GM12878 (cell line): ENCODE measurements around the gene FREY1. TPM values are rescaled to one million over a fixed set of nuclear protein-coding genes. Genes with fewer than 3 reads are reported as not detected.

Experiments used
- ATAC-seq: fragments of 200-7000 bp; cut with Tn5 transposase; 3 replicates; pipeline ENCODE4 v1.9.1; 2020; ENCODE audit warnings: mild to moderate bottlenecking, moderate library complexity
- BruUV-seq: library from RNA; stranded (reverse); fragments of 400-500 nt; replicated peaks from 2 replicates; lab custom pipeline; 2021; lab: Mats Ljungman, UMichigan
- CTCF ChIA-PET: fragments of 300-600 bp; sonication (Branson Sonifier 250); formaldehyde crosslinking; extraction: SDS; loops from one replicate; lab custom pipeline; 2021; ENCODE audit warnings: inconsistent platforms; lab: Yijun Ruan, JAX
- POLR2A ChIA-PET: fragments of 350-600 bp; formaldehyde crosslinking; extraction: SDS; loops from one replicate; lab custom pipeline; 2021; ENCODE audit warnings: inconsistent platforms; lab: Charles Lee
- RAD21 ChIA-PET: fragments of 300-600 bp; sonication (Branson Sonifier 250); formaldehyde crosslinking; loops from one replicate; lab custom pipeline; 2023; ENCODE audit warnings: antibody characterized with exemption; ENCODE audit not compliant: unreplicated experiment; lab: Charles Lee
- SMC1A ChIA-PET: fragments of 300-600 bp; sonication (Branson Sonifier 250); formaldehyde crosslinking; loops from one replicate; lab custom pipeline; 2023; ENCODE audit not compliant: unreplicated experiment, uncharacterized antibody; lab: Charles Lee
- DNase-seq: peaks from one replicate; pipeline ENCODE4 v3.0.0-alpha.2; 2011; ENCODE audit warnings: low read depth, low spot score
- FAIRE-seq: peaks from 3 replicates; lab custom pipeline; 2011; peaks lifted over from hg19 to GRCh38; lab: Jason Lieb, UNC
- H2AFZ ChIP-seq: 2 replicates; pipeline ENCODE4 v1.6.0; 2011; ENCODE audit warnings: low read depth, low read length, control low read depth; ENCODE audit not compliant: control insufficient read depth
- H3K27ac ChIP-seq: 2 replicates; pipeline ENCODE4 v1.5.1; 2011; ENCODE audit warnings: control low read depth; ENCODE audit not compliant: control insufficient read depth, insufficient read depth
- H3K27me3 ChIP-seq, 2 experiments: replicated peaks in 1 of 2; 2 replicates each; pipeline versions ENCODE4 v1.6.0 to v1.6.1; 2011; ENCODE audit warnings: low read length in 1 of 2; ENCODE audit not compliant: control insufficient read depth in 2 of 2, insufficient read depth in 2 of 2
- H3K36me3 ChIP-seq, 2 experiments: 2 replicates each; pipeline ENCODE4 v1.5.1; 2011; ENCODE audit warnings: low read length in 1 of 2; ENCODE audit not compliant: control insufficient read depth in 2 of 2, insufficient read depth in 2 of 2
- H3K4me1 ChIP-seq: 2 replicates; pipeline ENCODE4 v1.6.1; 2011; ENCODE audit warnings: mild to moderate bottlenecking, low read length, moderate library complexity, mixed read lengths; ENCODE audit not compliant: control insufficient read depth, insufficient read depth
- H3K4me2 ChIP-seq: 2 replicates; pipeline ENCODE4 v1.6.0; 2011; ENCODE audit warnings: control low read depth; ENCODE audit not compliant: control insufficient read depth, insufficient read depth
- H3K4me3 ChIP-seq: fragments of 200-600 bp; sonication (generic); 2 replicates; pipeline ENCODE4 v1.5.1; 2016
- H3K79me2 ChIP-seq: 2 replicates; pipeline ENCODE4 v1.6.0; 2011; ENCODE audit warnings: low read length; ENCODE audit not compliant: control insufficient read depth, insufficient read depth
- H3K9ac ChIP-seq: 2 replicates; pipeline ENCODE4 v1.8.0; 2011; ENCODE audit warnings: low read length, control low read depth, mixed read lengths; ENCODE audit not compliant: control insufficient read depth, insufficient read depth
- H3K9me3 ChIP-seq: replicated peaks from 3 replicates; pipeline ENCODE4 v1.5.1; 2011; ENCODE audit warnings: mild to moderate bottlenecking, low read length; ENCODE audit not compliant: control insufficient read depth, insufficient read depth
- H4K20me1 ChIP-seq: 2 replicates; pipeline ENCODE4 v1.6.0; 2011; ENCODE audit not compliant: control insufficient read depth, insufficient read depth
- EZH2 ChIP-seq: IDR thresholded peaks from 2 replicates; pipeline ENCODE4 v1.6.1; 2012; ENCODE audit warnings: low read depth, mild to moderate bottlenecking, control low read depth, inconsistent platforms, low read length, borderline replicate concordance; ENCODE audit not compliant: control insufficient read depth
- GATAD2B ChIP-seq: fragments of 450-650 bp; conservative IDR thresholded peaks from 2 replicates; pipeline ENCODE4 v1.6.1; 2017; ENCODE audit warnings: low read depth, mild to moderate bottlenecking, moderate library complexity
- MAX ChIP-seq: IDR thresholded peaks from 2 replicates; pipeline ENCODE4 v1.6.1; 2012; ENCODE audit warnings: low read depth, low read length, improper control_type of control experiment
- RFX5 ChIP-seq: IDR thresholded peaks from 2 replicates; pipeline ENCODE4 v1.6.1; 2011; ENCODE audit warnings: low read depth, low read length, improper control_type of control experiment
- RUNX3 ChIP-seq: IDR thresholded peaks from 2 replicates; pipeline ENCODE4 v1.6.1; 2012; ENCODE audit warnings: low read length, inconsistent platforms
- SMAD1 ChIP-seq: fragments of 450-650 bp; IDR thresholded peaks from 2 replicates; pipeline ENCODE4 v1.6.1; 2018; ENCODE audit warnings: mild to moderate bottlenecking, low read depth; ENCODE audit not compliant: partially characterized antibody
- SMARCA5 ChIP-seq: fragments of 450-650 bp; IDR thresholded peaks from 2 replicates; pipeline ENCODE4 v1.6.1; 2017; ENCODE audit warnings: mild to moderate bottlenecking
- SMC3 ChIP-seq: IDR thresholded peaks from 2 replicates; pipeline ENCODE4 v1.6.1; 2011; ENCODE audit warnings: low read length, improper control_type of control experiment, borderline replicate concordance
- SPI1 ChIP-seq: IDR thresholded peaks from 2 replicates; pipeline ENCODE4 v1.6.1; 2011; ENCODE audit warnings: low read depth, mild to moderate bottlenecking, low read length, moderate library complexity, borderline replicate concordance; ENCODE audit not compliant: insufficient read depth
- SRF ChIP-seq, 2 experiments: IDR thresholded peaks; 2 replicates each; pipeline ENCODE4 v1.6.1; 2011; ENCODE audit warnings: low read depth in 2 of 2, low read length in 2 of 2, mild to moderate bottlenecking in 1 of 2, moderate library complexity in 1 of 2
- TCF3 ChIP-seq: IDR thresholded peaks from 2 replicates; pipeline ENCODE4 v1.6.1; 2012; ENCODE audit warnings: low read depth, mild to moderate bottlenecking, low read length, borderline replicate concordance; ENCODE audit not compliant: insufficient read depth
- TCF7 ChIP-seq: IDR thresholded peaks from 2 replicates; pipeline ENCODE4 v1.6.1; 2014; ENCODE audit warnings: antibody characterized with exemption, borderline replicate concordance
- ZSCAN29 ChIP-seq: fragments of 450-650 bp; IDR thresholded peaks from 2 replicates; pipeline ENCODE4 v1.6.1; 2017; ENCODE audit warnings: mild to moderate bottlenecking, moderate library complexity
- WGBS: methylation state at CpG from one replicate; pipeline ENCODE4 v1.1.6; 2016; ENCODE audit warnings: low lambda C conversion rate; ENCODE audit not compliant: insufficient replicate concordance, insufficient coverage; ENCODE audit errors: missing lambda C conversion rate; 5-methylcytosine and 5-hydroxymethylcytosine counted together
- in situ Hi-C: fragments of 300-500 bp; cut with MboI; formaldehyde crosslinking; loops from 9 replicates; pipeline ENCODE4 v1.14.3; 2018; ENCODE audit warnings: mixed read lengths
- intact Hi-C: fragments of 100-400 bp; cut with micrococcal nuclease; formaldehyde crosslinking; loops from one replicate; pipeline ENCODE4 v1.14.2; 2022; ENCODE audit not compliant: unreplicated experiment
- polyA plus RNA-seq, 11 experiments: library from polyadenylated mRNA; depleted of rRNA in 4 of 11; unstranded in 6 of 11; stranded (reverse) in 5 of 11; fragments of >200 nt; fragmentation: Nextera tagmentation in 4 of 11; fragmentation: Illumina TruSeq in 1 of 11; extraction: Ambion mirVana in 4 of 11; extraction: Trizol in 1 of 11; gene quantifications; 1 replicate in 1 of 11; 2 replicates in 10 of 11; pipeline versions ENCODE4 v1.2.1 to v1.2.3, GENCODE V29; 2011 to 2016; ENCODE audit warnings: inconsistent platforms in 2 of 11, missing spikeins in 2 of 11, low read depth in 1 of 11
- total RNA-seq, 4 experiments: library from RNA; depleted of rRNA in 3 of 4; stranded (reverse); fragments of >200 nt in 3 of 4; fragmentation: Illumina TruSeq in 1 of 4; extraction: Trizol in 1 of 4; gene quantifications; 2 replicates each; pipeline versions ENCODE4 v1.2.1 to v1.2.3, GENCODE V29; 2013 to 2021

The FREY1 gene
- total and polyA plus RNA-seq, 10 of the 15 experiments (the other 5 are each of a cell fraction or from before 2014, with no cell fraction given) = 0.13 to 1.7 (median 0.39) TPM; not detected in 3

GRCh38 chr11:45899086-45899447 lies 8.0 kb downstream of the FREY1 start:
- Histone ChIP-seq H3K4me2 (no peak overlapping the region), H3K4me3 (no peak overlapping the region), H3K4me1 (no peaks in the 10 kb centered on the region), H3K9me3 (no peaks in the 10 kb centered on the region), H3K27ac (no peak overlapping the region), H3K27me3 (peaks cover 3 to 10% of the 10 kb centered on the region in 2 experiments; a peak in 3 of 4 replicates), H3K36me3 (no peaks in the 10 kb centered on the region), H3K9ac (no peak overlapping the region), H2AFZ (no peak overlapping the region), H3K79me2 (no peaks in the 10 kb centered on the region), H4K20me1 (no peaks in the 10 kb centered on the region; the same call in 1 of the 2 replicates)
- DNase-seq = no peak
- no peak for FAIRE-seq
- in situ Hi-C loops = no loop called here
- intact Hi-C loops = no loop called here
- RAD21 ChIA-PET = interaction anchor here (2.0 kb wide), 1 partner anchor 19 kb away, joined by 5 read pairs; the partner anchor contains the start of gene PEX16
- no peak for ATAC-seq
- CTCF ChIA-PET = interaction anchor here (1.2 kb wide), 1 partner anchor 53 kb away, joined by 4 read pairs; no protein-coding TSS in a partner anchor
- no TSS peak for BruUV-seq
- POLR2A ChIA-PET = interaction anchor here (0.5 kb wide), 1 partner anchor 37 kb away, joined by 5 read pairs; no protein-coding TSS in a partner anchor
- TF ChIP-seq SPI1 (no peak), SRF (IDR thresholded peaks at IDR 0.05; ENCODE audit: low read depth in 2 of 2, low read length in 2 of 2) (no peak), RFX5 (no peak), GATAD2B (no peak), TCF3 (no peak), SMAD1 (no peak), TCF7 (no peak), SMARCA5 (no peak), SMC3 (no peak), RUNX3 (no peak), ZSCAN29 (no peak), MAX (no peak), EZH2 (no peak)
- SMC1A ChIA-PET = interaction anchor here (1.3 kb wide), 1 partner anchor 9 kb away, joined by 3 read pairs; no protein-coding TSS in a partner anchor
- 0% methylated on average over 3 of the region's 3 CpGs for WGBS
